GM13977 (cell line): ENCODE results near the gene SPTAN1.

Source experiments
- DNase-seq: peaks from one replicate; pipeline ENCODE4 v3.0.0; 2012; ENCODE audit warnings: low spot score
- CTCF ChIP-seq: IDR thresholded peaks from 2 replicates; pipeline ENCODE4 v1.5.1; 2012; ENCODE audit warnings: mild to moderate bottlenecking, control low read depth; ENCODE audit not compliant: insufficient read depth; ENCODE audit errors: extremely low read depth, missing control alignments
- in situ Hi-C: fragments of 300-500 bp; cut with MboI; formaldehyde crosslinking; loops from one replicate; pipeline ENCODE4 v1.12.0; 2022; ENCODE audit warnings: low sequenced_read_pairs, low pct_unique_long_range_greater_than_20kb, mixed read lengths, inconsistent platforms; ENCODE audit not compliant: unreplicated experiment

The SPTAN1 gene

GRCh38 chr9:128558431-128559310 lies 6.3 kb downstream of the SPTAN1 start:
- peak; percentile 81 for DNase-seq
- in situ Hi-C loops = no loop called here

DNA sequence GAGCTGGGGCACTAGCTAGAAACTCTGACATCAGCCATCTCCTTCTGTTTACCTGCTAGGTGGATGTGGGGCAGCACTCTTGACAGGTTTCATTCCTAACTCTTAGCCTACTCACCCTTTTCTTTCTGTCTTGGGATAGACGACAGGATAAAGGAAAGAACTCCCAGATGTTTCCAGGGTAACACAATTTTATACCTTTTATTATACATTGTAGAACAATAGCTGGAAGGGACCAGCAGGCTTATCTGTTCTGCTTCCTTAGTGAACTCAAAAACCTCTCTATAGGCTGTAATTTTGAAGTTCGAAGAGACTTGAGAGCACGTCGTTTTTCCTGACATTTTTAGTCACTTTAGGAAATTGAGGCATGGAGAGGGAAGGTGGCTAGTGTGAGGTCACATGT lies 13.2 kb downstream of the SPTAN1 start:
- no peak for DNase-seq
- TF ChIP-seq CTCF = no peak
- in situ Hi-C loops = no loop called here

More at GRCh38 chr9:128558431-128559310, 6.3 kb downstream of the SPTAN1 start:
- TF ChIP-seq CTCF = no peak

DNA sequence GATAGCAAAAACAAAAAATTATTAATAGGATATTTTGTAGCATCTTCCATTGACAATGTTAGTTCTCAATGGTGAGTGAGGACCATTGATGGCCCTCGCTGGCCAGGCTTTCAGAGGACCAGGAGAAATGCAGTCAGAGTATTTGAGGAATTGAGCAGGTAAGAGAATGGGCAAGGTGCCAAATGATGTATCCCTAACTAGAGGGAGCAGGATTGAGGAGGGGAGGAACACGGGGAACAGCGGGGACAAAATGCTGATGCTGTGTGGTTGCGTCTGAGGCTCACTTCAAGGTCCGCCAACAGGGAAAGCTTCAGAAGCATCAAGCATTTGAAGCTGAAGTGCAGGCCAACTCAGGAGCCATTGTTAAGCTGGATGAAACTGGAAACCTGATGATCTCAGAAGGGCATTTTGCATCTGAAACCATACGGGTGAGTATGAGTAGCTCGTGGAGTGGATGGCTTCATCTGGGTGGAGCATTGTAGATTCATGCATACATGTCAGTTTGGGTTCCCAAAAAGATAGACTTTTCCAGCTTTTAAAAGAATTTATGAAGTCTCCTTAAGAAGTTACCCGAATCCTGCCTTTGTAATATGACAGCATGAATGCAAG lies 16.2 kb downstream of the SPTAN1 start:
- in situ Hi-C loops = no loop called here

DNA sequence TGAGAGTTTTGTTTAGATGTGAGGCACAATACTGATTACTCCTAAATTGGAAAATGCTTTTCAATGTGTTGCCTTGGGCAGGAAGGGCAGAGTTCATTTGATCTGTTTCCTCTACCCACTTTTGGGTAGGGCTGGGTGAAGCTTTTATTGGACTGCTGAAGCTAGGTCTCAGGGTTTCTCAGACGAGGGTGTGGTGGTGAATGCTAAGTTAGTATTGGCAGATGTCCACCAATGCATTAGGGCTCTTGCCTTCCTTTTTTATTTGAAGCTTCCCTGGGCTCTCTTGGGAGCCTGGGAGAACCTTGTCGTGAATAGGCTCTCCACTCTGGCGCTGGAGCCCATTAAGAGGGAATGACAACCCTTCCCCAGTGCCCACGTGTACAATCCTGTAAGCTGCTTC lies 23.1 kb downstream of the SPTAN1 start:
- no peak for DNase-seq
- in situ Hi-C loops = no loop called here
- no peak for TF ChIP-seq CTCF

More for the DNA sequence above, 16.2 kb downstream of the SPTAN1 start:
- TF ChIP-seq CTCF = no peak
- DNase-seq = no peak

- in situ Hi-C loops = no loop called here
- no peak for TF ChIP-seq CTCF
- no peak for DNase-seq
These were observed 23.5 kb downstream of the SPTAN1 start for GRCh38 chr9:128575916-128576315.

DNA sequence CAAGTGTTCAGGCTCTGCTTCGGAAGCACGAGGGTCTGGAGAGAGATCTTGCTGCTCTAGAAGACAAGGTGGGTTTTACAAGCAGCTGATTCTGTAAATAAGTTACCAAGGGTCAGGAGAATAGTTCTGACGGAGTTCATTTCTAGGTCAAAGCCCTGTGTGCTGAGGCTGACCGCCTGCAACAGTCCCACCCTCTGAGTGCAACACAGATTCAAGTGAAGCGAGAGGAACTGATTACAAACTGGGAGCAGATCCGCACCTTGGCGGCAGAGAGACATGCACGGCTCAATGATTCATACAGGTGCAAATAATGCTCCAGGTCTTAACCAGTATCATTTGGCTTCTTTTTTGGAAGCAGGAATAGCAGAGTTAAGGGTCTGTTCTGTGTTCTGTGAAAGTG lies 24.8 kb downstream of the SPTAN1 start:
- in situ Hi-C loops = no loop called here
- no peak for DNase-seq
- TF ChIP-seq CTCF = no peak
